D721Med (cell line): ENCODE measurements around the gene PAX2.
"Not testable (repeated sequence)": the region's sequence is repeated elsewhere in the genome, so short reads cannot be mapped to it uniquely, and the experiment has no call there.

Experiments
- DNase-seq: peaks from one replicate; pipeline ENCODE4 v3.0.0; 2011; ENCODE audit warnings: low spot score; ENCODE audit not compliant: insufficient read length
- FAIRE-seq: peaks from 2 replicates; lab custom pipeline; 2011; peaks lifted over from hg19 to GRCh38; lab: Jason Lieb, UNC
- CTCF ChIP-seq: IDR thresholded peaks from 2 replicates; pipeline ENCODE4 v1.5.1; 2012; ENCODE audit warnings: mild to moderate bottlenecking, control low read depth; ENCODE audit not compliant: insufficient read depth; ENCODE audit errors: missing control alignments

PAX2 gene

GRCh38 chr10:100744987-100745881 lies at the start of gene PAX2:
PAX2 (plus strand) TSS chr10:100745582; CDS start chr10:100746261, 679 bp downstream.
- no peak for DNase-seq
- no peak for FAIRE-seq
- TF ChIP-seq CTCF, result no peak

GRCh38 chr10:100696477-100696901 lies 48.9 kb upstream of the PAX2 start:
- no peak for TF ChIP-seq CTCF
- DNase-seq, result no peak
- no peak for FAIRE-seq

- no peak for TF ChIP-seq CTCF
- DNase-seq (no peak), FAIRE-seq (no peak)
Measured at GRCh38 chr10:100697070-100697469, 48.3 kb upstream of the PAX2 start.

GRCh38 chr10:100697631-100698030 lies 47.8 kb upstream of the PAX2 start:
- DNase-seq, result no peak
- TF ChIP-seq CTCF, result no peak
- no peak for FAIRE-seq

GRCh38 chr10:100701704-100702103 lies 43.7 kb upstream of the PAX2 start:
- not testable (repeated sequence) for FAIRE-seq, DNase-seq

- DNase-seq (no peak), FAIRE-seq (no peak)
- no peak for TF ChIP-seq CTCF
Measured at GRCh38 chr10:100705139-100705538, 40.2 kb upstream of the PAX2 start.

- no peak for DNase-seq
- no peak for FAIRE-seq
- TF ChIP-seq CTCF, result no peak
Measured at GRCh38 chr10:100707261-100707848, 38.0 kb upstream of the PAX2 start.
